ENCODE measurements around the gene NAPB.
"Not testable (repeated sequence)": the region's sequence is repeated elsewhere in the genome, so short reads cannot be mapped to it uniquely, and the experiment has no call there.

NAPB gene

DNA sequence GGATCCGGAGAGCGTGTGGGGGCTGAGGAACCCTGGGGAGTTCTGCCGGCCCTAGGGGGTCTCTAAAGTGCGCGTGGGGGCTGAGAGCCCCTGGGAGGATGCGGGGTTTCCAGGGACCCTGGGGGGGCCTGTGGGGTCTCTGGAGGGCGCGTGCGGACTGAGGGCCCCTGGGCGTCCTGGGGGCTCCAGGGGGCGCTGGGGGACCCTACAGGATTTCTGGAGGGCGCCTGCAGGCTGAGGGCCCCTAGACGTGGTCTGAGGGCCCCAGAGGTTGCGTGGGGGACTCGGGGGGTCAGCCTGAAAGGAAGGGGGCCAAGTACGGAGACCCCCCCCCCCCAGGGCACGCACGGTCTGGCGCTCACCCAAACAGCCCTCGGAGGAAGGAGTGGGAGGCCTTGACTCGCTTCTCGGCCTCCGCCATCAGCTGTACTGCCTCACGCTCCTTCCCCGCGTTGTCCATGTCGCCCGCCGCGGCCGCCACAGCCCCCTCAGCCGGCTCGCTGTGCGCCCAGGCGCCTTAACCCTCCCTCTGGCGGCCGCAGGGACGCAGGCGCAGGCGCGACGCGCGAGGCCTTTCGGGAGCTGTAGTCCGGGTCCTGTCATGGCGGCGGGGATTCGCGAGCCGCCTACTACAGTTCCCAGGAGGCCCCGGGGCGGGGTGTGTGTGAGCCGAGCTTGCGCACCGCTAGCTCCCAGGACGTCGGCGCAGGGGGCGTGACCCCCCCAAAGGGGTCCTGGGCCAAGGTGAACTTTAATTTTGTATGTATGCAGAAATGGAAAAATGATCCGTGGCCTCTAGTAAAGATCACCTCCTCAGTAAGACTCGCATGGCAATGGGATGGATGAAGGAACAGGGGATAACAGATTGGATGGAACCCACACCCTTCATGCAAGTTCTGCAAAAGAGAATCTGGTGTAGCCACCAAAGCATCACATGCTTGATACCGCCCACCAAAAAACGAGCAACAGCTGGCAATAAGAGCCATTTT lies at the start of gene NAPB:
Gene NAPB, minus strand, starts transcription at position 546 of the 989 bp plus-strand sequence. Its CDS starts 86 bp downstream, at position 460.
- in situ Hi-C loops (cut with MboI; ENCODE audit: low pct_unique_long_range_greater_than_20kb, low sequenced_read_pairs, unreplicated experiment): no loop called here
- DNase-seq (ENCODE audit: low spot score): peak; percentile 96
- TF ChIP-seq, protein P1, sequence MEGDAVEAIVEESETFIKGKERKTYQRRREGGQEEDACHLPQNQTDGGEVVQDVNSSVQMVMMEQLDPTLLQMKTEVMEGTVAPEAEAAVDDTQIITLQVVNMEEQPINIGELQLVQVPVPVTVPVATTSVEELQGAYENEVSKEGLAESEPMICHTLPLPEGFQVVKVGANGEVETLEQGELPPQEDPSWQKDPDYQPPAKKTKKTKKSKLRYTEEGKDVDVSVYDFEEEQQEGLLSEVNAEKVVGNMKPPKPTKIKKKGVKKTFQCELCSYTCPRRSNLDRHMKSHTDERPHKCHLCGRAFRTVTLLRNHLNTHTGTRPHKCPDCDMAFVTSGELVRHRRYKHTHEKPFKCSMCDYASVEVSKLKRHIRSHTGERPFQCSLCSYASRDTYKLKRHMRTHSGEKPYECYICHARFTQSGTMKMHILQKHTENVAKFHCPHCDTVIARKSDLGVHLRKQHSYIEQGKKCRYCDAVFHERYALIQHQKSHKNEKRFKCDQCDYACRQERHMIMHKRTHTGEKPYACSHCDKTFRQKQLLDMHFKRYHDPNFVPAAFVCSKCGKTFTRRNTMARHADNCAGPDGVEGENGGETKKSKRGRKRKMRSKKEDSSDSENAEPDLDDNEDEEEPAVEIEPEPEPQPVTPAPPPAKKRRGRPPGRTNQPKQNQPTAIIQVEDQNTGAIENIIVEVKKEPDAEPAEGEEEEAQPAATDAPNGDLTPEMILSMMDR (IDR thresholded peaks at IDR 0.05; ENCODE audit: extremely low read depth, insufficient read depth, missing control alignments): peak; percentile 21

DNA sequence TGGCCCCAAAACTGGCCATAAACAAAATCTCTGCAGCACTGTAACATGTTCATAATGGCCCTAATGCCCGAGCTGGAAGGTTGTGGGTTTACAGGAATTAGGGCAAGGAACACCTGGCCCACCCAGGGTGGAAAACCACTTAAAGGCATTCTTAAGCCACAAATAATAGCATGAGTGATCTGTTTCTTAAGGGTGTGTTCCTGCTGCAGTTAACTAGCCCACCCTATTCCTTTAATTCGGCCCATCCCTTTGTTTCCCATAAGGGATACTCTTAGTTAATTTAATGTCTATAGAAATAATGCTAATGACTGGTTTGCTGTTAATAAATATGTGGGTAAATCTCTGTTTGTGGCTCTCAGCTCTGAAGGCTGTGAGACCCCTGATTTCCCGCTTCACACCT lies 45.7 kb upstream of the NAPB start:
- in situ Hi-C loops (cut with MboI; ENCODE audit: low pct_unique_long_range_greater_than_20kb, low sequenced_read_pairs, unreplicated experiment); DNase-seq (ENCODE audit: low spot score): not testable (repeated sequence)

DNA sequence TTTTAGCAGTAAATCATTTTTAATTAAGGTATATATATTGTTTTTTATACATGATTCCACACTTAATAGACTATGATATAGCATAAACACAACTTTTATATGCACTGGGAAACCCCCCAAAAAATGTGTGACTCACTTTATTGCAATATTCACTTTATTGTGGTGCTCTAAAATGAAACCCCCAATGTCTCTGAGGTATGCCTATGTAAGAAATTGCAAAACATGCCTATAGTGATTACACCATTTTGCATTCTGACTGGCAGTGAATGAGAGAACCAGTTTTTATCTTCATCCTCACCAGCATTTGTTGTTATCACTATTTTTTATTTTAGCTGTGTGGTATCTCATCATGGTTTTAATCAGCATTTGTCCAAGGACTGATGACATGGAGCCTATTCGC lies 39.9 kb upstream of the NAPB start:
- in situ Hi-C loops (cut with MboI; ENCODE audit: low pct_unique_long_range_greater_than_20kb, low sequenced_read_pairs, unreplicated experiment): no loop called here
- TF ChIP-seq, protein P1 (IDR thresholded peaks at IDR 0.05; ENCODE audit: extremely low read depth, insufficient read depth, missing control alignments): no peak
- DNase-seq (ENCODE audit: low spot score): no peak

DNA sequence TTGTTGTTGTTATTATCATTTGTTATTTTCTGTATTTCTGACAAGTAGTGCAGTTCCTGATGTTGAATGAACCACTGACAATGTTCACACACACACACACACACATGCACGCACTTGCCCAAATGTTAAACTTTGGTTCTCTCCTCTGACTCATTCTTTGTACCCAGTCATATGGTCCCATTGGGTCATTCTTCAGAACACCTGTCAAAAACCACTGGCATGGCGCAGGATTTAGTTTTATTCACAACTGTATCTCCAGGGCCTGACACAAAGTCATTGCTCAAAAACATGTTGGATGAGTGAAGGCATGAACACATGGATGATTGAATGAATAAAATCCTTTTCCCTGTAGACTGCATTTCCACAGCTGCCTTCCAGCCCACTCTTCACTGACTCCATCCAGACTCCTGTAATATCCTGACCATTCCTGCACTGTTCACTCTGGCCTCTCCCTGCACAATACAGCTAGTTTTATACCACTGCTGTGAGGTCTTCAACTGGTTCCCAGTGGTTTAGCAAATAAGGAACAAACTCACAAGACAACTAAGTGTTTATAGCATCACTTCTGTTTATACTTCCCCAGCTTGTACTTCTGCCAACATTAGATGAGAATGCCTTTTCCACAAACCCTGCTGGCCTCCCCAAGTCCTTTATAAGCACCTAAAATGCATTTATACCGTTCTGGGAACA lies 38.3 kb upstream of the NAPB start:
- in situ Hi-C loops (cut with MboI; ENCODE audit: low pct_unique_long_range_greater_than_20kb, low sequenced_read_pairs, unreplicated experiment): no loop called here
- DNase-seq (ENCODE audit: low spot score): no peak
- TF ChIP-seq, protein P1 (IDR thresholded peaks at IDR 0.05; ENCODE audit: extremely low read depth, insufficient read depth, missing control alignments): no peak

DNA sequence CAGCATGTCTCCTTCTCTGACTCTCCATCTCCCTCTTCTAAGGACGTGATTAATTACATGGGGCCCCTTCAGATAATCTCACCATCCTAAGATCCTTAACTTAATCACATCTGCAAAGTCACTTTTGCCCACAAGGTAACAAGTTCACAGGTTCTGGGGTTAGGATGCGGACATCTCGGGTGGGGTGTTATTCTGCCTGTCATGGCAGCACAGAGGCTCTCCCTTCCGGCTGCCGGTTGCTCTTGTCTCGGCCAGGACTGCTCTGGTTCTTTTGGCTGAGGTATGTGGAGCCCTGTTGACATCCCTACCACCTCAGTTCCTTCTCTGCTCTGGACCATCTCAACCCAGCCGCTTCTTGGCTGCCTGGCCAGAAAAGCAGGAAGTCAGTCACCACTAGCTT lies 35.6 kb upstream of the NAPB start:
- TF ChIP-seq, protein P1 (IDR thresholded peaks at IDR 0.05; ENCODE audit: extremely low read depth, insufficient read depth, missing control alignments): no peak
- DNase-seq (ENCODE audit: low spot score): no peak
- in situ Hi-C loops (cut with MboI; ENCODE audit: low pct_unique_long_range_greater_than_20kb, low sequenced_read_pairs, unreplicated experiment): no loop called here

DNA sequence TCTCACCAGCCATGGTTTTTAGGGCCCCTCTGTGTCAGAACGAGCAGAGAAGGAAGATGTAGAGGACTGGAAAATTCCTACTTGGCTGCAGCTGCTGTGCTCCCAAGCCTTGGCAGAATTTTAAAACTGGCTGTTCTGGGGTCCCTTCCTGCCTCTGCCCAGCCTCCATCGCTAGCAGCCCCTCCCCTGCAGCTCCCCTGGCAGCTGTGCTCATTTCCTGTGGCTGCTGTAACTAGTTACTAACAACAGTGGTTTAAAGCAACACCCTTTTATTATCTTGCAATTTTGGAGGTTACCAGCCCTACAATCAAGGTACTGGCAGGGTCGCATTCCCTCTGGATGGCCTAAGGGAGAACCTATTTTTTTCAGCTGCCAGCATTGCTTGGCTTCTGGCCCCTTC lies 35.1 kb upstream of the NAPB start:
- in situ Hi-C loops (cut with MboI; ENCODE audit: low pct_unique_long_range_greater_than_20kb, low sequenced_read_pairs, unreplicated experiment): no loop called here
- no peak for DNase-seq (ENCODE audit: low spot score)
- TF ChIP-seq, protein P1 (IDR thresholded peaks at IDR 0.05; ENCODE audit: extremely low read depth, insufficient read depth, missing control alignments): no peak

DNA sequence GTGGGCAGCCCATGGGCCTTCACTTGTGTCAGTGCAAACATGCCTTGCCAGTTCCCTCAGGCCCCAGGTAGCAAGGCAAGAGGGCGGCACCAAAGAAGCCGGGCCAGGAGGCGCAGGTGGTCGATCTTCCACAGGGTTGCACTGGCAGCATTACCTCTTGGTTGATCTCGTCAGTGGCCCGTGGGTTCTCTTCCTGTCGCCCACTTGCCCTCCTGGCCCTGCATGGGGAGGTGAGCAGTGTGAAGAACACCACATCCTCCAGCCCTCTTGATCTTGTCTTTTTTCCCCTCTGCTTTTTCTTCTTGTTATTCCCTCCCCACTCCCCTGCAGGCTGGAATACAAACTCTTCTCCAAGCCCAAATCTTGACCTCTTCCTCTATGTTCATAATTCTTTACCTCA lies 34.4 kb upstream of the NAPB start:
- TF ChIP-seq, protein P1 (IDR thresholded peaks at IDR 0.05; ENCODE audit: extremely low read depth, insufficient read depth, missing control alignments): no peak
- in situ Hi-C loops (cut with MboI; ENCODE audit: low pct_unique_long_range_greater_than_20kb, low sequenced_read_pairs, unreplicated experiment): no loop called here
- no peak for DNase-seq (ENCODE audit: low spot score)

All from GM13977 (cell line).